HG03135 (cell line): ENCODE measurements around the gene MMP20.

Source experiments
- ATAC-seq: cut with Tn5 transposase; IDR thresholded peaks from one replicate; pipeline ENCODE4 v1.9.1; 2021; ENCODE audit warnings: mild to moderate bottlenecking, moderate library complexity; ENCODE audit not compliant: unreplicated experiment

Gene MMP20

GRCh38 chr11:102592634-102593581 is 32.2 kb downstream of the MMP20 start:
- ATAC-seq, result no peak

GRCh38 chr11:102592131-102592530 is 33.0 kb downstream of the MMP20 start:
- ATAC-seq, result no peak

GRCh38 chr11:102591160-102591718 is 33.9 kb downstream of the MMP20 start:
- peak; percentile 40 for ATAC-seq

GRCh38 chr11:102590276-102591049 is 34.7 kb downstream of the MMP20 start:
- peak; percentile 33 for ATAC-seq

- peak; percentile 61 for ATAC-seq
Observed at GRCh38 chr11:102589047-102589459, 36.1 kb downstream of the MMP20 start.

GRCh38 chr11:102587722-102588121 is 37.4 kb downstream of the MMP20 start:
- no peak for ATAC-seq

- no peak for ATAC-seq
Observed at GRCh38 chr11:102583141-102583873, 41.8 kb downstream of the MMP20 start.

- no peak for ATAC-seq
Observed at GRCh38 chr11:102582140-102582539, 43.0 kb downstream of the MMP20 start.

GRCh38 chr11:102581066-102581465 is 44.1 kb downstream of the MMP20 start:
- ATAC-seq, result no peak

GRCh38 chr11:102580185-102580951 is 44.8 kb downstream of the MMP20 start:
- ATAC-seq, result no peak

GRCh38 chr11:102577723-102578122 is 47.4 kb downstream of the MMP20 start:
- ATAC-seq, result no peak

GRCh38 chr11:102577182-102577581 is 48.0 kb downstream of the MMP20 start:
- no peak for ATAC-seq

GRCh38 chr11:102576350-102576749 is 48.8 kb downstream of the MMP20 start:
- ATAC-seq, result no peak

- no peak for ATAC-seq
Observed at GRCh38 chr11:102575012-102575411, 50.1 kb downstream of the MMP20 start.

- ATAC-seq, result no peak
Observed at GRCh38 chr11:102573851-102574250, 51.3 kb downstream of the MMP20 start.

GRCh38 chr11:102572554-102573220 is 52.4 kb downstream of the MMP20 start:
- ATAC-seq, result no peak

- no peak for ATAC-seq
Observed at GRCh38 chr11:102568851-102569250, 56.3 kb downstream of the MMP20 start.

GRCh38 chr11:102566112-102566511 is 59.0 kb downstream of the MMP20 start:
- ATAC-seq, result no peak

GRCh38 chr11:102564110-102564509 is 61.0 kb downstream of the MMP20 start:
- ATAC-seq, result peak; percentile 52
